H1 (cell line): ENCODE measurements around the gene RERE. TPM values are rescaled to one million over a fixed set of nuclear protein-coding genes. Genes with fewer than 3 reads are reported as not detected.

Experiments used
- CTCF ChIA-PET: fragments of 300-600 bp; sonication (Branson Sonifier 250); formaldehyde crosslinking; loops from one replicate; lab custom pipeline; 2021; ENCODE audit not compliant: partially characterized antibody; lab: Charles Lee
- POLR2A ChIA-PET: fragments of 300-600 bp; sonication (Branson Sonifier 250); formaldehyde crosslinking; loops from one replicate; lab custom pipeline; 2021; ENCODE audit warnings: inconsistent platforms; ENCODE audit not compliant: partially characterized antibody; lab: Charles Lee
- DNase-seq, 2 experiments: peaks; one replicate each; pipeline versions ENCODE4 v3.0.0 to v3.0.0-alpha.2; 2010 to 2022; ENCODE audit warnings: low spot score in 2 of 2, low read depth in 1 of 2, mixed read lengths in 1 of 2
- FAIRE-seq: peaks from 2 replicates; lab custom pipeline; 2011; peaks lifted over from hg19 to GRCh38; lab: Jason Lieb, UNC
- H2AFZ ChIP-seq: 2 replicates; pipeline ENCODE4 v1.8.1; 2012; ENCODE audit warnings: low read length, inconsistent platforms
- H2AK5ac ChIP-seq: 2 replicates; pipeline ENCODE4 v1.6.1; 2013; ENCODE audit warnings: low read depth, low read length
- H2BK120ac ChIP-seq: replicated peaks from 2 replicates; pipeline ENCODE3; 2013; ENCODE audit warnings: low read depth, low read length, inconsistent platforms
- H2BK12ac ChIP-seq: 2 replicates; pipeline ENCODE4 v1.6.1; 2013; ENCODE audit warnings: low read depth, low read length
- H2BK15ac ChIP-seq: 2 replicates; pipeline ENCODE4 v1.6.1; 2013; ENCODE audit warnings: low read length
- H2BK20ac ChIP-seq: 2 replicates; pipeline ENCODE4 v1.6.1; 2013; ENCODE audit warnings: low read length
- H2BK5ac ChIP-seq: 2 replicates; pipeline ENCODE4 v1.6.1; 2013; ENCODE audit warnings: low read depth, low read length
- H3K14ac ChIP-seq: 2 replicates; pipeline ENCODE4 v1.6.1; 2013; ENCODE audit warnings: inconsistent platforms; ENCODE audit not compliant: insufficient read length
- H3K18ac ChIP-seq: 2 replicates; pipeline ENCODE4 v1.6.1; 2013; ENCODE audit warnings: low read length; ENCODE audit errors: extremely low read depth
- H3K23ac ChIP-seq: 2 replicates; pipeline ENCODE4 v1.6.1; 2013; ENCODE audit warnings: inconsistent platforms; ENCODE audit not compliant: insufficient read length
- H3K23me2 ChIP-seq: 2 replicates; pipeline ENCODE4 v1.6.1; 2013; ENCODE audit warnings: low read depth, low read length
- H3K27ac ChIP-seq: 2 replicates; pipeline ENCODE4 v1.6.1; 2011; ENCODE audit warnings: low read depth, low read length, inconsistent platforms
- H3K27me3 ChIP-seq, 4 experiments: replicated peaks in 1 of 4; 1 replicate in 1 of 4; 2 replicates in 3 of 4; pipeline versions ENCODE4 v1.6.1 to v1.8.1; 2011 to 2013; ENCODE audit warnings: low read length in 3 of 4, mild to moderate bottlenecking in 3 of 4, inconsistent platforms in 2 of 4, mixed read lengths in 2 of 4, moderate library complexity in 1 of 4; ENCODE audit not compliant: control insufficient read depth in 3 of 4, insufficient read depth in 3 of 4; ENCODE audit errors: extremely low read depth in 1 of 4
- H3K36me3 ChIP-seq, 4 experiments: 2 replicates each; pipeline versions ENCODE4 v1.6.1 to v1.8.1; 2011 to 2013; ENCODE audit warnings: mild to moderate bottlenecking in 4 of 4, low read length in 3 of 4, moderate library complexity in 2 of 4, control low read depth in 1 of 4, inconsistent platforms in 1 of 4; ENCODE audit not compliant: insufficient read depth in 4 of 4, control insufficient read depth in 2 of 4
- H3K4ac ChIP-seq: replicated peaks from 2 replicates; pipeline ENCODE3; 2013; ENCODE audit warnings: low read length, low read depth, mixed read lengths, inconsistent platforms; ENCODE audit not compliant: insufficient read length
- H3K4me1 ChIP-seq, 4 experiments: replicated peaks in 1 of 4; 1 replicate in 1 of 4; 2 replicates in 3 of 4; pipeline versions ENCODE4 v1.6.1 to v1.8.1; 2011 to 2013; ENCODE audit warnings: low read length in 3 of 4, inconsistent platforms in 2 of 4, mixed read lengths in 1 of 4; ENCODE audit not compliant: insufficient read depth in 4 of 4, control insufficient read depth in 3 of 4
- H3K4me2 ChIP-seq, 2 experiments: 2 replicates each; pipeline versions ENCODE4 v1.6.1 to v1.8.1; 2011 to 2013; ENCODE audit warnings: low read depth in 2 of 2, low read length in 2 of 2, control low read depth in 1 of 2, inconsistent platforms in 1 of 2, mild to moderate bottlenecking in 1 of 2; ENCODE audit not compliant: insufficient read depth in 1 of 2
- H3K4me3 ChIP-seq, 4 experiments: fragments of 200-600, 300-600 bp in 1 of 4; sonication (generic), shearing (Covaris generic), sonication (Bioruptor Twin) in 1 of 4; 2 replicates each; pipeline versions ENCODE4 v1.5.1 to v1.8.1; 2011 to 2016; ENCODE audit warnings: low read length in 4 of 4, low read depth in 3 of 4, control low read depth in 2 of 4, inconsistent platforms in 2 of 4, mild to moderate bottlenecking in 2 of 4, mixed read lengths in 1 of 4, moderate library complexity in 1 of 4; ENCODE audit not compliant: insufficient read depth in 2 of 4; ENCODE audit errors: extremely low read depth in 1 of 4
- H3K56ac ChIP-seq: replicated peaks from 2 replicates; pipeline ENCODE3; 2013; ENCODE audit warnings: low read depth, mild to moderate bottlenecking, mixed read lengths, low read length, inconsistent platforms; ENCODE audit not compliant: insufficient read length
- H3K79me1 ChIP-seq: 2 replicates; pipeline ENCODE4 v1.6.1; 2013; ENCODE audit warnings: low read depth, low read length, control low read depth
- H3K79me2 ChIP-seq, 2 experiments: 2 replicates each; pipeline versions ENCODE4 v1.6.1 to v1.8.1; 2012 to 2013; ENCODE audit warnings: low read length in 2 of 2, mild to moderate bottlenecking in 2 of 2, inconsistent platforms in 1 of 2; ENCODE audit not compliant: insufficient read depth in 2 of 2, control insufficient read depth in 1 of 2
- H3K9ac ChIP-seq, 4 experiments: replicated peaks in 1 of 4; 1 replicate in 1 of 4; 2 replicates in 3 of 4; pipeline versions ENCODE4 v1.6.1 to v1.8.1; 2011 to 2013; ENCODE audit warnings: low read depth in 3 of 4, low read length in 3 of 4, control low read depth in 2 of 4, mild to moderate bottlenecking in 2 of 4, moderate library complexity in 2 of 4, inconsistent platforms in 1 of 4; ENCODE audit errors: extremely low read depth in 1 of 4
- H3K9me3 ChIP-seq, 2 experiments: 2 replicates each; pipeline versions ENCODE4 v1.6.1 to v1.8.1; 2012 to 2013; ENCODE audit warnings: mild to moderate bottlenecking in 2 of 2, moderate library complexity in 2 of 2, control low read depth in 1 of 2, inconsistent platforms in 1 of 2, low read depth in 1 of 2, low read length in 1 of 2, mixed read lengths in 1 of 2; ENCODE audit not compliant: insufficient read depth in 2 of 2
- H4K20me1 ChIP-seq, 2 experiments: replicated peaks in 1 of 2; 2 replicates each; pipeline versions ENCODE3 to v1.8.1; 2011 to 2013; ENCODE audit warnings: inconsistent platforms in 2 of 2, low read length in 2 of 2, mild to moderate bottlenecking in 1 of 2; ENCODE audit not compliant: insufficient read depth in 2 of 2, control insufficient read depth in 1 of 2
- H4K5ac ChIP-seq: 2 replicates; pipeline ENCODE4 v1.6.1; 2013; ENCODE audit warnings: low read length, low read depth, mixed read lengths, inconsistent platforms; ENCODE audit not compliant: insufficient read length
- H4K8ac ChIP-seq: 2 replicates; pipeline ENCODE4 v1.8.0; 2013; ENCODE audit warnings: mild to moderate bottlenecking, moderate library complexity, low read length, inconsistent platforms; ENCODE audit not compliant: insufficient read depth; ENCODE audit errors: extremely low read depth
- H4K91ac ChIP-seq: replicated peaks from 2 replicates; pipeline ENCODE3; 2013; ENCODE audit warnings: low read length, mixed read lengths, inconsistent platforms; ENCODE audit not compliant: insufficient read length
- CEBPB ChIP-seq: IDR thresholded peaks from 2 replicates; pipeline ENCODE4 v1.6.1; 2012; ENCODE audit warnings: low read depth, low read length
- CHD2 ChIP-seq: IDR thresholded peaks from 2 replicates; pipeline ENCODE4 v1.6.1; 2012; ENCODE audit warnings: low read length, improper control_type of control experiment
- EP300 ChIP-seq, 2 experiments: IDR thresholded peaks; 1 replicate in 1 of 2; 2 replicates in 1 of 2; pipeline ENCODE4 v1.6.1; 2011 to 2012; ENCODE audit warnings: low read depth in 2 of 2, low read length in 2 of 2, mild to moderate bottlenecking in 2 of 2, borderline replicate concordance in 1 of 2, inconsistent platforms in 1 of 2, moderate library complexity in 1 of 2
- MAFK ChIP-seq: IDR thresholded peaks from 2 replicates; pipeline ENCODE4 v1.6.1; 2012; ENCODE audit warnings: low read depth, mild to moderate bottlenecking, improper control_type of control experiment, low read length
- RXRA ChIP-seq: IDR thresholded peaks from 2 replicates; pipeline ENCODE4 v1.6.1; 2011; ENCODE audit warnings: low read depth, mild to moderate bottlenecking, low read length, moderate library complexity; ENCODE audit not compliant: insufficient read depth
- WGBS, 2 experiments: shearing (Covaris generic) in 1 of 2; methylation state at CpG; one replicate each; pipeline versions ENCODE4 v1.1.6 to v1.1.7; 2013 to 2015; ENCODE audit warnings: low lambda C conversion rate in 2 of 2, mixed read lengths in 2 of 2, inconsistent platforms in 1 of 2, low coverage in 1 of 2, missing lambda C conversion rate in 1 of 2; ENCODE audit not compliant: insufficient replicate concordance in 2 of 2, insufficient coverage in 1 of 2, insufficient read length in 1 of 2; ENCODE audit errors: extremely low coverage in 1 of 2, missing lambda C conversion rate in 1 of 2; 5-methylcytosine and 5-hydroxymethylcytosine counted together
- polyA plus RNA-seq, 7 experiments: library from polyadenylated mRNA; depleted of rRNA in 3 of 7; stranded (reverse) in 5 of 7; unstranded in 2 of 7; fragments of >200 nt in 5 of 7; fragments of 200-250 nt in 2 of 7; gene quantifications; 1 replicate in 5 of 7; 2 replicates in 1 of 7; 4 replicates in 1 of 7; pipeline versions ENCODE4 v1.2.1 to v1.2.3, GENCODE V29; 2011 to 2013; ENCODE audit warnings: missing spikeins in 2 of 7, mixed read lengths in 2 of 7
- total RNA-seq: library from RNA; stranded (reverse); fragmentation: NEBNext Ultra II Directional; extraction: Animal tissue kit (Norgen Biotek cat#: 25700); gene quantifications from 2 replicates; pipeline ENCODE4 v1.2.1, GENCODE V29; 2021

The RERE gene
- total and polyA plus RNA-seq, 2 of the 8 experiments (the other 6 are each of a cell fraction or from before 2014, with no cell fraction given): 15.3 to 142 TPM

GRCh38 chr1:8661185-8662110 is 156.0 kb downstream of the RERE start:
- Histone ChIP-seq H3K4ac (no peak overlapping the region), H3K4me1 (peaks cover 0 to 28% (median 12%) of the 10 kb centered on the region in 4 experiments; a peak in 4 of 7 replicates), H2BK15ac (no peak overlapping the region), H3K9me3 (no peaks in the 10 kb centered on the region), H3K14ac (no peak overlapping the region), H4K8ac (no peak overlapping the region), H2BK5ac (no peak overlapping the region), H3K9ac (no peak overlapping the region), H3K4me3 (no peak overlapping the region), H3K18ac (no peak overlapping the region), H4K5ac (no peak overlapping the region), H2BK120ac (no peak overlapping the region), H3K27ac (no peak overlapping the region), H2AK5ac (no peak overlapping the region)
- CTCF ChIA-PET: interaction anchor here (1.0 to 2.4 kb wide), 12 partner anchors 8 to 112 kb away, joined by 3 to 11 read pairs (median 4); no protein-coding TSS in a partner anchor
- DNase-seq: no peak
- POLR2A ChIA-PET: interaction anchor here (0.6 to 2.3 kb wide), 4 partner anchors 13 to 42 kb away, joined by 3 to 5 read pairs (median 4); no protein-coding TSS in a partner anchor
- TF ChIP-seq RXRA: no peak
- no peak for TF ChIP-seq EP300 (IDR thresholded peaks at IDR 0.05; ENCODE audit: borderline replicate concordance in 1 of 2, low read depth in 2 of 2, low read length in 2 of 2)
- no peak for TF ChIP-seq MAFK
- TF ChIP-seq CHD2: no peak
- no peak for TF ChIP-seq CEBPB
- TF ChIP-seq, all 59 proteins: peak for 0
- H3K79me2 ChIP-seq: peaks cover 40 to 99% of the 10 kb centered on the region in 2 experiments
- H3K79me1 ChIP-seq: peaks cover 17% of the 10 kb centered on the region
- no peaks in the 10 kb centered on the region for H3K23me2 ChIP-seq
- peaks cover 36 to 44% of the 10 kb centered on the region in 2 experiments for H4K20me1 ChIP-seq
- no peak overlapping the region for H2BK12ac ChIP-seq
- H2BK20ac ChIP-seq: no peak overlapping the region
- H3K27me3 ChIP-seq: no peaks in the 10 kb centered on the region
- H4K91ac ChIP-seq: no peak overlapping the region
- 83% methylated on average over 8 of the region's 8 CpGs; no CpG with 5 or more reads in 1 of the 2 experiments for WGBS, 2 experiments
- H3K36me3 ChIP-seq: no peaks in the 10 kb centered on the region; a peak in 1 of 8 replicates
- no peak overlapping the region for H3K56ac ChIP-seq
- no peak overlapping the region for H3K23ac ChIP-seq
- H3K4me2 ChIP-seq: 0 out of 4 replicates have a peak overlapping the region, but pooled peaks of 1 of the 2 experiments have one; percentile 4
- no peak for FAIRE-seq
- H2AFZ ChIP-seq: no peak overlapping the region
